HepG2 (cell line): ENCODE results near the gene EIF3B. TPM values are rescaled to one million over a fixed set of nuclear protein-coding genes. Genes with fewer than 3 reads are reported as not detected.

ENCODE experiments used
- CBX2 ChIP-seq, 2 experiments: fragments of 200-600 bp in 1 of 2; sonication (generic); formaldehyde crosslinking in 1 of 2; IDR thresholded peaks; 2 replicates each; pipeline versions ENCODE4 v1.7.0 to v1.8.1; 2018 to 2022; ENCODE audit warnings: low read depth in 2 of 2, low read length in 1 of 2, mild to moderate bottlenecking in 1 of 2, missing genetic modification reagents in 1 of 2
- KLF12 ChIP-seq: sonication (generic); formaldehyde crosslinking; IDR thresholded peaks from 2 replicates; pipeline ENCODE4 v1.4.0; 2020; ENCODE audit warnings: missing genetic modification reagents, borderline replicate concordance
- KMT2B ChIP-seq: IDR thresholded peaks from 2 replicates; pipeline ENCODE4 v1.6.1; 2016; ENCODE audit warnings: missing genetic modification reagents, missing compliant biosample characterization
- RERE ChIP-seq: IDR thresholded peaks from 2 replicates; pipeline ENCODE4 v1.6.1; 2016; ENCODE audit warnings: low read depth, missing genetic modification reagents, missing compliant biosample characterization
- SRSF9 ChIP-seq: fragments of 200-400 bp; formaldehyde crosslinking; IDR thresholded peaks from 2 replicates; pipeline ENCODE4 v1.6.1; 2018; ENCODE audit warnings: borderline replicate concordance, mild to moderate bottlenecking, low read depth, low read length; ENCODE audit not compliant: insufficient read depth, poor library complexity, severe bottlenecking
- TAF1 ChIP-seq: sonication (generic); formaldehyde crosslinking; IDR thresholded peaks from 2 replicates; pipeline ENCODE4 v1.4.0; 2020; ENCODE audit warnings: missing genetic modification reagents
- TOE1 ChIP-seq: sonication (generic); formaldehyde crosslinking; IDR thresholded peaks from 2 replicates; pipeline ENCODE4 v1.4.0; 2020; ENCODE audit warnings: mild to moderate bottlenecking, missing genetic modification reagents
- YEATS4 ChIP-seq: sonication (generic); formaldehyde crosslinking; IDR thresholded peaks from 2 replicates; pipeline ENCODE4 v1.4.0; 2020; ENCODE audit warnings: missing genetic modification reagents, borderline replicate concordance
- YY1 ChIP-seq: IDR thresholded peaks from 2 replicates; pipeline ENCODE4 v1.6.1; 2011; ENCODE audit warnings: low read length, low read depth, moderate library complexity, mild to moderate bottlenecking; ENCODE audit not compliant: insufficient read depth, insufficient replicate concordance
- ZFX ChIP-seq: sonication (generic); formaldehyde crosslinking; IDR thresholded peaks from 2 replicates; pipeline ENCODE4 v1.4.0; 2020; ENCODE audit warnings: mild to moderate bottlenecking, low read depth, missing genetic modification reagents, moderate library complexity
- ZMAT3 ChIP-seq: sonication (generic); formaldehyde crosslinking; conservative IDR thresholded peaks from 2 replicates; pipeline ENCODE4 v1.7.0; 2021; ENCODE audit warnings: missing genetic modification reagents
- polyA plus RNA-seq, 8 experiments: library from polyadenylated mRNA; depleted of rRNA in 3 of 8; stranded (reverse) in 7 of 8; unstranded in 1 of 8; fragments of >200 nt; fragmentation: Illumina TruSeq in 4 of 8; extraction: Trizol in 4 of 8; gene quantifications; 2 replicates each; pipeline versions ENCODE4 v1.2.1 to v1.2.3, GENCODE V29; 2011 to 2016; ENCODE audit warnings: low read depth in 4 of 8, missing spikeins in 1 of 8, mixed read lengths in 1 of 8; ENCODE audit not compliant: insufficient read depth in 1 of 8
- total RNA-seq, 5 experiments: library from RNA; depleted of rRNA; stranded (reverse); fragments of >200 nt; fragmentation: Illumina TruSeq; extraction: Trizol; gene quantifications; 2 replicates each; pipeline ENCODE4 v1.2.3, GENCODE V29; 2016; ENCODE audit warnings: low read depth in 1 of 5
- TF ChIP-seq, protein P1 (sequence below): sonication (generic); formaldehyde crosslinking; IDR thresholded peaks from 2 replicates; pipeline ENCODE4 v1.5.1; 2020; ENCODE audit warnings: mild to moderate bottlenecking, missing genetic modification reagents, moderate library complexity
- TF ChIP-seq, protein P2 (sequence below): sonication (generic); formaldehyde crosslinking; IDR thresholded peaks from 2 replicates; pipeline ENCODE4 v1.8.1; 2022; ENCODE audit warnings: low read depth, mild to moderate bottlenecking, missing genetic modification reagents

Gene EIF3B
- total and polyA plus RNA-seq, 2 of the 13 experiments (the other 11 are each of a cell fraction or from before 2014, with no cell fraction given), result 92.2 to 241 TPM

DNA sequence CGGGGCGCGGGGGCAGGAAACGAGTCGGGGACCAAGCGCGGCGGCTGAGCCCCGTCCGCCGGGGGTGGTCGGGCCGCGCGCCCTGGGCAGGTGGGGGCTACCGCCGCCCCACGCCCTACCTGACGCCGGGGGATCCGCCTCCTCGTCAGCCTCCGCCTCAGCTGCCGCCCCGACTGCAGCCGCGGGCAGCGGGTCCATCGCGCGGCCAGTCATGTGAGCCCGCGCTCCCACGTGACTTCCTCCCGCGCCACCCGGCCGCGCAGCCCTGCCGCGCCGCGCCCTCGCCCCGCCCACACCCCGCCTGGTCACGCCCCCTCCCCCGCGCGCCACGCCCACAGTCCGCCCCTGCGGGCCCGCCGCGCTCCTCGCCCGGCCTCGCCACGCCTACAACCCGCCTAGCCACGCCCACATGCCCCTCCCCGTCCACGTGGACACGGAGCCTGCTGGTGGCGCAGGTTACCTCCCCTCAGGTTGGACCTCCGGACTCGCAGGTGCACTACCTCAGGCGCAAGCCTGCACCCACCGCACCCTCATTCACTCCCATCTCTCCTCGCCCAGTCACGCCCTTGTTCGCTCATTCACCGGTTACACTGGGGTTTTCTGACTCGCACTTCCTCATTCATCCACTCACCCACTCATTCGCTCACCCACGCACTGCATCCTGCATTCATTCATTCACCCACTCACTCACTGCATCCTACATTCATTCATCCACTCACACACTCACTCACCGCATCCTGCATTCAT lies 40.2 kb upstream of the EIF3B start, which contains the start of gene SNX8 (continued):
- TF ChIP-seq, protein P1, sequence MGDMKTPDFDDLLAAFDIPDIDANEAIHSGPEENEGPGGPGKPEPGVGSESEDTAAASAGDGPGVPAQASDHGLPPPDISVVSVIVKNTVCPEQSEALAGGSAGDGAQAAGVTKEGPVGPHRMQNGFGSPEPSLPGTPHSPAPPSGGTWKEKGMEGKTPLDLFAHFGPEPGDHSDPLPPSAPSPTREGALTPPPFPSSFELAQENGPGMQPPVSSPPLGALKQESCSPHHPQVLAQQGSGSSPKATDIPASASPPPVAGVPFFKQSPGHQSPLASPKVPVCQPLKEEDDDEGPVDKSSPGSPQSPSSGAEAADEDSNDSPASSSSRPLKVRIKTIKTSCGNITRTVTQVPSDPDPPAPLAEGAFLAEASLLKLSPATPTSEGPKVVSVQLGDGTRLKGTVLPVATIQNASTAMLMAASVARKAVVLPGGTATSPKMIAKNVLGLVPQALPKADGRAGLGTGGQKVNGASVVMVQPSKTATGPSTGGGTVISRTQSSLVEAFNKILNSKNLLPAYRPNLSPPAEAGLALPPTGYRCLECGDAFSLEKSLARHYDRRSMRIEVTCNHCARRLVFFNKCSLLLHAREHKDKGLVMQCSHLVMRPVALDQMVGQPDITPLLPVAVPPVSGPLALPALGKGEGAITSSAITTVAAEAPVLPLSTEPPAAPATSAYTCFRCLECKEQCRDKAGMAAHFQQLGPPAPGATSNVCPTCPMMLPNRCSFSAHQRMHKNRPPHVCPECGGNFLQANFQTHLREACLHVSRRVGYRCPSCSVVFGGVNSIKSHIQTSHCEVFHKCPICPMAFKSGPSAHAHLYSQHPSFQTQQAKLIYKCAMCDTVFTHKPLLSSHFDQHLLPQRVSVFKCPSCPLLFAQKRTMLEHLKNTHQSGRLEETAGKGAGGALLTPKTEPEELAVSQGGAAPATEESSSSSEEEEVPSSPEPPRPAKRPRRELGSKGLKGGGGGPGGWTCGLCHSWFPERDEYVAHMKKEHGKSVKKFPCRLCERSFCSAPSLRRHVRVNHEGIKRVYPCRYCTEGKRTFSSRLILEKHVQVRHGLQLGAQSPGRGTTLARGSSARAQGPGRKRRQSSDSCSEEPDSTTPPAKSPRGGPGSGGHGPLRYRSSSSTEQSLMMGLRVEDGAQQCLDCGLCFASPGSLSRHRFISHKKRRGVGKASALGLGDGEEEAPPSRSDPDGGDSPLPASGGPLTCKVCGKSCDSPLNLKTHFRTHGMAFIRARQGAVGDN, result peak; percentile 66
- TF ChIP-seq TAF1 (CRISPR knock-in tag) (peak; percentile 49; the same call in 1 of the 2 replicates), RERE (no peak), SRSF9 (no peak), YY1 (peak; percentile 76), KLF12 (no peak), ZMAT3 (0 out of 2 replicates have a peak, but pooled peaks have one; percentile 58), TOE1 (no peak), ZFX (CRISPR knock-in tag) (peak; percentile 23; the same call in 1 of the 2 replicates), KMT2B (CRISPR knock-in tag) (no peak), CBX2 (IDR thresholded peaks at IDR 0.05; ENCODE audit: low read depth, low read length) (no peak), CBX2 (CRISPR knock-in tag; IDR thresholded peaks at IDR 0.05; ENCODE audit: low read depth) (no peak), YEATS4 (CRISPR knock-in tag) (peak; percentile 20; the same call in 1 of the 2 replicates)
- TF ChIP-seq, protein P2, sequence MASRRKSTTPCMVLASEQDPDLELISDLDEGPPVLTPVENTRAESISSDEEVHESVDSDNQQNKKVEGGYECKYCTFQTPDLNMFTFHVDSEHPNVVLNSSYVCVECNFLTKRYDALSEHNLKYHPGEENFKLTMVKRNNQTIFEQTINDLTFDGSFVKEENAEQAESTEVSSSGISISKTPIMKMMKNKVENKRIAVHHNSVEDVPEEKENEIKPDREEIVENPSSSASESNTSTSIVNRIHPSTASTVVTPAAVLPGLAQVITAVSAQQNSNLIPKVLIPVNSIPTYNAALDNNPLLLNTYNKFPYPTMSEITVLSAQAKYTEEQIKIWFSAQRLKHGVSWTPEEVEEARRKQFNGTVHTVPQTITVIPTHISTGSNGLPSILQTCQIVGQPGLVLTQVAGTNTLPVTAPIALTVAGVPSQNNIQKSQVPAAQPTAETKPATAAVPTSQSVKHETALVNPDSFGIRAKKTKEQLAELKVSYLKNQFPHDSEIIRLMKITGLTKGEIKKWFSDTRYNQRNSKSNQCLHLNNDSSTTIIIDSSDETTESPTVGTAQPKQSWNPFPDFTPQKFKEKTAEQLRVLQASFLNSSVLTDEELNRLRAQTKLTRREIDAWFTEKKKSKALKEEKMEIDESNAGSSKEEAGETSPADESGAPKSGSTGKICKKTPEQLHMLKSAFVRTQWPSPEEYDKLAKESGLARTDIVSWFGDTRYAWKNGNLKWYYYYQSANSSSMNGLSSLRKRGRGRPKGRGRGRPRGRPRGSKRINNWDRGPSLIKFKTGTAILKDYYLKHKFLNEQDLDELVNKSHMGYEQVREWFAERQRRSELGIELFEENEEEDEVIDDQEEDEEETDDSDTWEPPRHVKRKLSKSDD (CRISPR knock-in tag), result peak; percentile 51; the same call in 1 of the 2 replicates
